HG02623 (cell line): ENCODE results near the gene HINT3.
A peak's percentile ranks its signal among the peaks of the same experiment; 100 is the strongest.
"Not testable (repeated sequence)": the region's sequence is repeated elsewhere in the genome, so short reads cannot be mapped to it uniquely, and the experiment has no call there.

Experiments used
- ATAC-seq: cut with Tn5 transposase; IDR thresholded peaks from one replicate; pipeline ENCODE4 v1.9.1; 2021; ENCODE audit warnings: moderate library complexity; ENCODE audit not compliant: unreplicated experiment

Gene HINT3

DNA sequence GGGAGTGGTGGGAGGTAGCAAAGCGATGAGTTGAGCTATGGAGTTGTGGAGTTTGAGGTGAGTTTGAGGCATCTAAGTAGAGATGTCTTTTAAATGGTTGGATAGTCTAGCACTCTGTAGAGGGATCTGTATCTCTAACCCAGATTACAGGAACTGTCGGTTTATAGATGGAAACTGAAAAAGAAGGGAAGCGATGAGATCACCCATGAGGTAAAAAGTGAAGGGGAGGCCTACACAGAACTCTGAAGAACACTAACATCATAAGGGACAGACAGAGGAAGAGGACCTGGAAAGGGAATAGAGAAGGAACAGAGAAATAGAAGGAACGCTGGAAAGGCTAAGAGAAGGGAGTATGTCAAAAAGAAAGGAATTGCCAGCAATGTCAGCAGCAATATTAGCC, 2.5 kb downstream of the HINT3 start:
- no peak for ATAC-seq

DNA sequence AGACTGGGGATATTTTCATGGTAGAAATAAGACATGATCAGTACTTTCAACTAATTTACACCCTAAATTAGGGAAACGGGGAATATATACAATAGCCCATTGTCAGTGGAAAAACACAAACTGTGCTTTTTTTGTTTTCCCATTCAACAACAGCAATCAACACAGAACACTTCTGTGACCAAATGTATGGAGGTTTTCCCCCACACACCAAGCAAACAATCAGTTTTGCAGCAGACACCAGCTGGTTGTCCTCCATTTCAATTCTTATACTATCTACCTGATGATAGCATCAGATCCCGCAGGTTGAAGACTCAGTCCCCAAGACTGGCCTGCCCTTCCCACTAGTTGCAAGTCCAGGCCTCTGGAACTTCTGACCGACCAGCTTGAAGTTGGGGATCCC, 4.5 kb downstream of the HINT3 start:
- ATAC-seq, result no peak

DNA sequence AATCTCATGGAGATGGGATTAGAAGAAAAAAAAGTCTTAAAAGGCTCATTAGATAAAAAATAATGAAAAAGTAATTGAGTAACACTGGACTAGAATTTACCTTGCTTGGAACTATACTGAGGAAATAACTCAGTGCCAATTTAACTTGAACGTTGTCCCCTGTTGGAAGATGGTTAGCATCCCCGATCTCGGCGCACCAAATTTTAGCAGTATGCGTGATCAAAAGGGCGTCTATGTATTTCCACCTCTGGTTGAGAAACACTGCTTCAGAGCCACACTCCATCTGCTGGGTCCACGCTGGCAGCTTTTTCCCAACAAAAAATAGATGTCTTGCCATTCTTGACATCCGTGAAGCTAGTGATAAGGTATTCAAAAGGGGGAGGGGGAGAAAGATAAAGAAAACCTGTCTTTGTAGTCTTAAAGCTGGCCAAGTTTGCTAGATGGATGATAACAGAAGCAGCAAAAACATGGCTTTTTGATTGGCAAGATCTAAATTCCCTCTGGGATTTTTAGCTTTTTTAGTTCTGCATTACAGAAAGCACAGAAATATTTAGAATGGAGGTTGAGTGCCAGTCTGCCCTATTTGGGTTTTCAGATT, 6.4 kb downstream of the HINT3 start:
- ATAC-seq, result no peak

DNA sequence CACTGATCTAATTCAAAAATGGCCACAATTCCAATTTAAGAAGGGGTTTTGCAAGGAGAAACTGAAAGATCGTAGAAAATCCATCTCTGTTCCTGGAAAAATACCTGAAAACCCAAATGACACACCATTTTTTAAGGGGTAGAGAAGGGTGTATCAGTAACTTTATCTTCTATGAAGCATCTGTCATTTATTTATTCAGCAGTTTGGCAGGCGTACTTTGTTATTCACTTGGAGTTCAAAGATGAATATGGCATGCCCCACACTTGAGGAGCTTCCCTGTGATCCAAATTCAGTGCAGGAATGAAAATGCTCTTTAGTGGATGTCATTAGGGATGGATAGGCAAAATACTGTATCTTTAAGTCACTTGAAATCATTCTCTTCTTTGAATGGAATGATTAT, 7.2 kb downstream of the HINT3 start:
- no peak for ATAC-seq

DNA sequence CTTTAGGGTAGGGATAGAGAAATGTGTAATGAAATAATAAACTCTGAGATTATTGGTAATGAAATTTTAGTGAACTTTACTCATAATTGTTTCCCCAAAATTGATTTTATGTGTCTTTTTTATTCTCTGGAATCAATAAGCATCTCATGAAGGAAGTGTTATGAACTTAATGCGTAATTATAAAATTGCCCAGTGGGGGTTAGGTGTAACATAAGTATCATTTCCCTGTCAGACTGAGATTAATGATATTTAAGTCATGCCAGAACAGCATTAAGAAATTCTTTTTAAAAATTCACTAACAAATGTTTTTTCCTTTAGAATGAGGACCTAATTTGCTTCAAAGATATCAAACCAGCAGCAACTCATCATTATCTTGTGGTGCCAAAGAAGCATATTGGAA, 10.0 kb downstream of the HINT3 start:
- no peak for ATAC-seq

DNA sequence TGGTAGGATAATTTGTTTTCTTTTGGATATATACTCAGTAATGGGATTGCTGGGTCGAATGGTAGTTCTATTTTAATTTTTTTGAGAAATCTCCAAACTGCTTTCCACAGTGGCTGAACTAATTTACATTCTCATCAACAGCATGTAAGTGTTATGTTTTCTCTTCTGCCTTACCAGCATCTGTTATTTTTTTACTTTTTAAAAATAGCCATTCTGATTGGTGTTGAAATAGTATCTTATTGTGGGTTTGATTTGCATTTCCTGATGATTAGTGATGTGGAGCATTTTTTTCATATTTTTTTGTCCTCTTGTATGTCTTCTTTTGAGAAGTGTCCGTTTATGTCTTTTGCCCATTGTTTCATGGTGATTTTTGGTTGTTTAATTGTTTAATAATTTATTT, 11.9 kb downstream of the HINT3 start:
- ATAC-seq, result no peak

DNA sequence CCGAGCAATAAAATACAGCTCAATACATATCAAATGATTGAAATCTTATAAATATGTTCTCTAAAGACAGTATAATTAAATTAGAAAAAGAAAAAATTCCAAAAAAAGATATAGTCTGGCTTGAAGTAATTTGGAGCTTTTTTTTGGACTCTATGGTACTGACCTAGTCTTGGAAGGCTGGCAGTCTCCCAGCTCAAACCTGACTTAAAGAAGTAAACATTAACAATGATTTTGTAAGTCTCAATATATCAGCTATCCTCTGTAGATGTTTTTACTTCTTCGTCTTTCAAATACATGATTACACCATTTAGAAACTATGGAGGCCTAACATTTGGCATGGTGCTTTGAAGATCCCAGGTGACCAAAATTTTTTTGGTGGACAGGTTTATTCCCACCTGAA, 14.2 kb downstream of the HINT3 start:
- no peak for ATAC-seq

DNA sequence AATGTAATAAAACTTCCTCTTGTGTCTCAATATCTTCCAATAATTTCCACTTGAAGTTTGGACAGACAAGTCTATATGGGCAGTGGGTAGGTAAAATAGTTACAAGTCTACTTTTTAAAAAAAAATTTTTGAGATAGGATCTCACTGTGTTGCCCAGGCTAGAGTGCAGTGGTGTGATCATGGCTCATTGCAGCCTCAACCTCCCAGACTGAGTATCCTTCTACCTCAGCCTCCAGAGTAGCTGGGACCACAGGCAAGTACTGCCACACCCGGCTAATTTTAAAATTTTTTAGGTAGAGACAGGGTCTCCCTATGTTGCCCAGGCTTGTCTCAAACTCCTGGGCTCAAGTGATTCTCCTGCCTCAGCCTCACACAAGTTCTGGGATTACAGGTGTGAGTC, 15.9 kb downstream of the HINT3 start:
- ATAC-seq, result not testable (repeated sequence)

DNA sequence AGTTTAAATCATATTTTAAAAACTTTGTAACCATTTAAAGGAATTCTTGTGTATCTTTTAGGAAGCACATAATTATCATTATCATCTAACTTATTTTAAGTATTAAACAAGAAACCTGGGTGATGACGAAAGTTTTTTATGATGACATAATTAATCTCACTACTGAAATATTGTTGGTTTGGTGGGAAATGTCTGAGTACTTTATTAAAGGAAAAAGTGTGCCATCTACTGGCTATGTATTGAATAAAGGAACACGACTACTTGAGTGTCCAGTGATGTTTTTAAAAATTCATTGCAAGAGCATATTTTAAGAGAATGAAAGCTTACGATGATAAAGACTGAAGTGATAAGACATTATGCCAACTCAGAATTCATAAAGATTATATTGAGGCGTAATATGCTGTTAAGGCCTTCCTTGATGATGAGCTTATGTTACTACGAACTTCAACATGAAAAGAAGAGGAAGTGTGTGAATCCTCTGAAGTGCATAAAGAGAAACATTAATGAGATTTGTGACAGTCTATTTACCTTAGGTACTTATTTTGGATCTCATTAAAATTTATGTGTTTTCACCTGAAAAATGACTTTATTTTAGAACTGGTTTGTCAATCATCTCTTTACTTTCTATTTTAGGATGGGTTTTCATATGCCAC, 17.8 kb downstream of the HINT3 start:
- peak; percentile 81 for ATAC-seq

DNA sequence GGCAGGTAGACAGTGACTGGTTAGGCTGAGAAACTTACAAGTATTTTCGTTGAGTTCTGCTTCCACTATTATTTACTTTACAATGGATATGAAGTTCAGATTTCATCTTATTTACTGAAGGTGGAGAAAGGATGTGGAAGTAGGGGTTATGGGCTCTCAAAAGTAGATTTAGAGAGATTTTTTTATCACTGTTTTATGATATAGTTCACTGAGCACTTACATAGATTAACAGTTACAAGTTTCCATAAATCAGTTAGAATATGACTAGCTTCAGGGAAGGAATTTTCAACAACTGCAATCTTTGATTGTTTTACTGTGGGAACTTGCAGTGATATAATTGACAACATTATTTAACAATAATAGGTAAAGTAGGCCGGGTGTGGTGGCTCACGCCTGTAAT, 22.5 kb downstream of the HINT3 start:
- ATAC-seq, result no peak

DNA sequence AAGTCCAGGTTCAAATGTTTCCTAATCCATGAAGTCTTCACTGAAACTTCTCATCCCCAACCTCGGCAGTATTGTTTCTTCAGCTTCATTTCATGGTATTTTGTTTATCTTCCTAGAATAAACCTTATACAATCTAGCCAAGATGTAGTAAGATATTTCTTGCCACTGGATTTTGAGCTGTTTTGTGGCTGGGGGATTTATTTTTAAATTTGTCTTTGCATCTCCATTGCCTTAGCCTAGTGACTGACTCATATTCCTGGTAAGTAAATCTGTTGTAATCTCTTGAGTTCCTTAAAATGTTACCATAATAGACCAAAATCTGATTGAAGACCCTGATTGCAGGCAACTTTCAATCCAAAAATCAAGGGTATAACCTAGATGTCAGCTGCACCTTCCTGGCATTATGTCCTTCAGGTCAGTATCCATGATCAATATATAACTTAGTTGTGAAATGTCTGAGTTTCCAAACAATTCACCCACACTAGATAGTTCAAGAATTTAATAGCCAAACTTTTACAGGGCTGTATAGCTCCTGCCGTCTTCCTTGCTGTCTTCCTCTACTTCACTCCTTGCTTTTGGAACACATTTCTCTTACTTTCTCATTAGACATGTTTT, 25.1 kb downstream of the HINT3 start:
- ATAC-seq, result no peak

DNA sequence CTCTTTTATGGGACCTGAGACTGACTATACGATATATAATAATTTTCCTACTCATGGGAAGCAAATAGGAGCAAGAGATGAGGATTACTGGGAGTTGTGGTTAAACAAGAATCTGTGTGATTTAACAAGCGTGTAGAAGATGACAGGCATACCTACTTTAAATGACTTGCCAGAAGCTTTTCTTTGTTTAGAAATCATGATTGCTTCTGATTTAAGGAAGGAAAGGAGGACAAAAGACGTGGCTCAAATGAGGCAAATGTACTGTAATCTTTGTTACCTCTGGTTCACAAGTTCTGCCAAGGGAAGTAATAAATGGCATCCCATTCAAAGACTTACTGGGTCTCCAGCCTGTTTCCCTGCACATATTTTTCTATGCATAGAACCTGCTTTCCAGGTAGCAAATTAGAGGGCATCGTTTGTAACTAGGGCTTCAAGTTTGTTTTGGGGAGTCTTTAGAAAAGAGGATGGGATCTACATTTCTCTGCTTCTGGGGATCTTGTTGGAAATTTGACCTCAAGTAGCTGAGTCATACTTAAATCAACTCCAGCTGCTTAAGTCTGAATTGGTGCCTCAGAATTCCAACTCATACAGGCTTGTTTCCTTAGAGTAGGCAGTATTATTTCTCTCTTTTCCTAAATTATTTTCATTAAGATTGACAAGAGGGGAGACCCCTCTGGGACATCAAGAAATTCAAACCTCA, 26.8 kb downstream of the HINT3 start:
- ATAC-seq, result no peak

DNA sequence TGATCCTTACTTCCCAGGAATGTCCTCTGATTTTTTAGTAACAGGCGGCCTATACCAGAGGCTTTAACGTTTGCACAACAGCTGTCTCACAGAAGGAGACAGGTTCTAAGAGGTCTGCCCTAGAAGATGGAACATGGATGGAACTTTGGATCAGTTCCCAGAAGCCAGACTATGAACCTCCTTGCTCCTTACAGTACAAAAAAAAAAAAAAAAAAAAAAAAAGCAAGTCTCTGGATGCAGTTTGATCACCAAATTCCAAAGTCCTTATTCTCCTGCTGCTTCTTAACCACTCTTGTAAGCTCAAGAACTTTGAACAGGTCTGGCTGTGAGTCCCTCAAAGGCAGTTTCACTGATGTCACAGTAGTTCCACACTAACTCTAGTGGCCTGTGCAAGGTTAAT, 27.7 kb downstream of the HINT3 start:
- no peak for ATAC-seq

DNA sequence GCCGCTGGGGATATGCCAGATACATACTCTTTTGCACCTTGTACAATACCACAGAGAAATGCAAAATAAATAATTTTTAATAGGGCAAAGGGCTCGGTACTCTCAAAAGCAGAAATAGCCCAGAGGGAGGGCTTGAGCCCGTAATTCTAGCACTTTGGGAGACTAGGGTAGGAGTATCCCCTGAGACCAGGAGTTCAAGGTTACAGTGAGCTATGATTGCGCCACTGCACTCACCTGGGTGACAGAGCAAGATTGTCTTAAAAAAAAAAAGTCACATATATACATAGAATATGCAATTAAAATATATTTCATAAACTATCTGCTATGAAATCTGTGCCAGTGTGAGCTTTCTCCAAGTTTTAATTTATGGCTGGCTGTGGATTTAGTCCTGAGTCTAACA, 29.0 kb downstream of the HINT3 start:
- ATAC-seq, result no peak

DNA sequence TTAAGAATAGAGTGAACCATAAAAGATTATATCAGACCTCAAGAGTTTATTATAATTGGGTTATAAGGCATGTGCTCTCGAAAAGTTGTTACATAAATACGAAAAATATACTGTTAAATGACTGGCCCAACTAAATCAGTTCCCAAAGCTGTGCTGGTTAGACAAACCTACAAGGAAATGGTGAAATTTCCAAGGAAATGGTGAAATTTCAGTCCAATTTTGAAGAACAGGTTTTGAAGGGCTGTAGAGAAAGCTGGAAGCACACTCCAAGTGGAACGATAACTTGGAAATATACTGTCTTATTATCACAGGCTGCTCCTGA, 29.4 kb downstream of the HINT3 start:
- no peak for ATAC-seq

DNA sequence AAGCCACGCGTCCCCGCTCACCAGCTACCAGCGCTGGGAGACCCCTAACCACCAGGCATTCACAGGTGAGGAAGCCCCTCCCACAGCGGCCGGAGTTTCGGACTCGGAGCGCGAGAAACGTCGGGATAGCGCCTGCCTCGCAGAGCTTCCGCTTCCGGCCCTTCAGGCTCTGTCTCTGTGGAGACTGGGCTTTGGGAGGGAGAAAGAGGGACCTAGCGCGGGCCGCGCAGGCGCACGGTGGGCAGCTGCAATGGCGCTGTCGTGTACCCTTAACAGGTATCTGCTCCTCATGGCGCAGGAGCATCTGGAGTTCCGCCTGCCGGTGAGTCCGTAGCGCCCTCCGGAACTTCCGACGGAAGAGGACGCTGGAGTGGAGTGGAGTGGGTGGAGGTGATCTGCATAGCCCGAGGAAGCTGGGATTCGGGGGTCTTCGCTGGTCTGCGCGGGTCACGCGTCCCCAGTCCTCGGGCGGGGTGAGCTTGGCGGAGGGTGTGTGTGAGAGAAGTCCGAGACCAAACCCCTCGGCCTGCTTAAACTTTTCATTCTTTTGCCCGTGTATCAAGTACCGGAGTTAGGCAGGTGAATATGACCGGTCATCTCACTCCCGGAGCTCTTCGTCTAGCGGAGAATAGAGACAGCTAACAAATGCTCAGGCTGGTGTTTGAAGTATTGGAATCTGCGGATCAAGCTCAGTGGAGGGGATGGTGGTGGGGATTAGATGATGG, 29.9 kb downstream of the HINT3 start, which contains the start of gene TRMT11:
TRMT11 (plus strand) TSS at position 240 of the 725 bp plus-strand sequence; CDS start at position 251, 11 bp downstream.
- ATAC-seq, result peak; percentile 97

DNA sequence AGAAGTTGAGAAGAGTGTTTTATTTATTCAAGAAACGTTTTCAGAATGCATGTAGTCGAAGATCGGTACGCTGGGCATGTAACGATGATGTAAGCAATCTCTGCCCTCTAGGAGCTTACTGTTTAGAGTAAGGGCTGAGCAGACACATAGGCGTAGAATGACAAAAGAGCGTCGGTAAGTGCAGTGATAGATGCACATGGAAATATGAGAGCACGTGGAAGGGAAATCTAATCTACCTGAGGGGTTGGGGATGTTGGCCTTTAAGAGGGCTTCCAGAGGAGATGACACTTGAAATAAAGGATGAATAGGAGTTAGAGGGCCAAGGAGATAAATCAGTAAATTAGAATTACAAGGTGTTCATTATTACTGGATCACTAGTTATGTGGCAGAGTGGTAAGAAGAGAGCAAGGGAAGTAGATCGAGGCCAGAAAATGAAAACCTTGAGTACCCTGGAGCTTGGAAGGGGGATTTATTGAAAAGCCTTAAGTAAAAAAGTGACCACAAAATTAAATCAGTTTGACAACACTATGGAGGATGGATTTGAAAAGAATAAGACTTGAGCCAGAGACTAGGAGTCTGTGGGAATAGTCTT, 30.6 kb downstream of the HINT3 start:
- peak; percentile 19 for ATAC-seq

DNA sequence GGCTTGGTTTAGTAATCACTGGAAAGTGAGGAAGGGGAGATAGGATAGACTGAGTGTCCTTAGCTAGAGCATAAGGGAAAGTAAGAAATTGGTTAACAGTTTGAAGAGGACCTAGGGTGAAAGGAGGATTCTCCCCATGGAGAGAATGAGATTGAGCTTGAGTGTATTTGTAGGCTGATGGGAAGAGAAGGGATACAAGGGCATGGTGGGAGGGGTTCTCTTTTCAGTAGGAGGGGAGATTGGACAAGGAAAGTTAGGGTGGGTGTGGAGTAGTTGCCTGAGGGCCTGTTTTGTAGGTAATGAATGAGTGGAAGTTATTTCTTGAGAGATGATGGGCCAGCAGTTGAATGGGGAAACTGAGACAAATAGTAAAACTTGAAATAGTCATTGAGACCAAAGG, 31.7 kb downstream of the HINT3 start:
- no peak for ATAC-seq

DNA sequence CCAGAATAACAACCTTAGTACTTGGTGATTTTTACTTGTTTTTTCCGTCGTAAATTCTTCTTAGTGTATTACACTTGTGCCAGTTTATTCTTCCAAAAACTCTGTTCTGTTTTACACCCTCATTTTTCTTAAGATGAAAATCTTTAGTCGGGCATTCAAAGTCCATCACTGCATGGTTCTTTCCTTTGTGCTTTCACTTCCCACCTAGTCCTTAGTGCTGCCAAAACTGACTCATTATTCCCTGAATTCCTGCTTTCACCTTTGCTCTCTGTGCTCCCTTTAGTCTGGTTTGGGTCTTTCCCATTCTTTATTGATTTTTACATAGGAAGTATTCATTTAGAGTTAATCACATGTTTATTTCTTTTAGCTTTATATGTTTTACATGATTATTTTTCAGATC, 33.1 kb downstream of the HINT3 start:
- ATAC-seq, result no peak

DNA sequence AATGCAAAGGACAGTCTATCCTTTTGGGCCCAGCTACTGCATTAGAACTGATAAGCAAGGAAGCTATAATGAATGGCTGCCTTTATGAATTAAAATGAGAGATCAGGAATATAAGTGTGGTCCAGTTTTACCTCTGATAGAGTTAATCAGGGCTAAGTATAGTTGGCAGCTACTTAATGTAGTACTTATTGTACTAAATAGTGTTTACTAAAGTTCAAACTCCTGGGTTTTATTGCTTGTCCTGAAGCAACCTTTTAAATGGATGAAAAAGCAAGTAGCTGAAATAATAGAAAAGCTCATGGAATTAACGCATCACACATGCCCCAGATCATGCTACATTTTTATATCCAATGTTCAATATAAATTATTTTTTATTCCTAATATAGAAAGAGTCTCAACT, 35.1 kb downstream of the HINT3 start:
- ATAC-seq, result no peak
